CD4-positive, alpha-beta T cell treated with Interleukin-17A for 4 hours (primary cell): Measurements from ENCODE around the gene PCSK6.
A peak's percentile ranks its signal among the peaks of the same experiment; 100 is the strongest.

ENCODE experiments used
- DNase-seq: peaks from one replicate; pipeline ENCODE4 v3.0.0-alpha.2; 2020; ENCODE audit warnings: mixed read lengths

PCSK6 gene

DNA sequence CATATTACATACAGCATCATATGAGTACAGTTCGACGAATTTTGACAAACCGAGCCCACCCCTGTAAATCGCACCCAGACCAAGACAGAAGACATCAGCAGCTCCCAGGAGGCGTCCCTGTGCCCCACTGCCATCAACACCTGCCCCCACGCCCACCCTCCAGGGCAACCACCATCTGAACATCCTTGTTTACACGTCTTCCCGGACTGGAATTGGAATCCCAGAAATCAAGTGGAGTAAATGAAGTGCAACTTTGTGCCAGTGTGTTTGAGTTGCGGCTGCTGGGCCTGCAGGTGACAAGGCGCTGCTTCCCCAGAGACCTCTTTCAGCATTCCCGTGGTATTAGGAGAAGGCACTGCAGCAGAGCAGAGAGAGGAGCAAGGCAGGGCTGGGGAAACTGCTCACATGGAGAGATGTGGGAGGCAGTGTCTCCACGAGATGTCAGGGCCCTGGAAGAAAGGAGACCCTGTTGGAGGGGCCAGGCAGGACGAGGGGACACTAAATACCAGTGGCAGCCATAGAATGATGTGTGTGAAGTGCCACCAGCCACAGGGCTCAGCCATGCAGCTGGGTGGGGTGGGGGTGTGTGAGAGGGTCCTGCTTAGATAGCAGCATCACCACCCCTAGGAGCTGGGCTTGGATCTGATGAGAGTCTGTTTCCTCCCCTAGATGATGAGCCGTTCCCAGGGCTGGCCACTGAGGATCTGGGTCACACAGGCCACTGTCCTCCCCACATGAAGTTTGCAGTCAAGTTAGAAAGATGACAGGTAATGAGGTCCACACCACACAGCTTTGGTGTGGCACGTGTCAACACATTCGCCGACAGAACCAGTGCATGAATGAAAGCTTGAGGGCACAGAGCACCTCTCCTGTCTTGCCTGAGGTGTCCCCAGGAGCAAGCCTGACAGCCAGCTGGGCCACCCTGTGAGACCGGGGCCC lies 33.4 kb upstream of the PCSK6 start:
- DNase-seq = no peak

DNA sequence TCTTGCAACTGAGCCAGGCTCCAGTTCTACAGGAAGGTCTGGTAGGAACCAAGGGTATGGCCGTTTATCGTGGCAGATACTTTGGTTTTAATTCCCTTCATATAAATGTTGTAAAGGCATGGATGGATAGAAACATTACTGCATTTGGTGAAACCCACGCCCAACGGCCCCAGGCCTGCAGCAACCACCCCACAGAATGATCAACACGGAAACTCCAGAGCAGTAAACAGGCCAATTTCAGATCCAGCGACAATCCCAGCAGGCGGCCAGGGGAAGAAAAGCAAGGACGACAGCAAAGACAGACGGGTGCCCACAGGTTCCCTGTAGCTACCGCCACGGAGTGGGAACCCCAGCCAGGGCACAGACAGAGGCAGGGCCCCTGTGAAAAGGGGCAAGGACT lies 32.6 kb upstream of the PCSK6 start:
- DNase-seq = no peak

DNA sequence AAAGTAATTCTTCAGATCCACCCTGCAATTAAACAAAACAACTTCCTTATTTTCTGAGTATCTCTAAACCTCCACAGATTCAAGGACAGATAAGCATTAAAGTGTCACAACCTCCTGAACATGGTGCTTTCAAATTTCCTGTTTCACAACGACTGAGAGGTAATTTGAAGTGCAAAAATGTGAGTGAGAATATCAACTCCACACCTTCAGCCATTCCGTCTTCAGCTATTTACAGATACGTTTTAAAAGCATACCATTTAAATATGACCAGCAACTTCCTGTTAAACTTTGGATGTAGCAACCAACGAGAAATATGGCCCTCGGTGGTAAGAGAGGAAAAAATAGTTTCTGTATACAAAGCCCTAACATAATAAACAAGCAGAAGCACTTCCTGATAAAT lies 32.1 kb upstream of the PCSK6 start:
- DNase-seq = no peak

DNA sequence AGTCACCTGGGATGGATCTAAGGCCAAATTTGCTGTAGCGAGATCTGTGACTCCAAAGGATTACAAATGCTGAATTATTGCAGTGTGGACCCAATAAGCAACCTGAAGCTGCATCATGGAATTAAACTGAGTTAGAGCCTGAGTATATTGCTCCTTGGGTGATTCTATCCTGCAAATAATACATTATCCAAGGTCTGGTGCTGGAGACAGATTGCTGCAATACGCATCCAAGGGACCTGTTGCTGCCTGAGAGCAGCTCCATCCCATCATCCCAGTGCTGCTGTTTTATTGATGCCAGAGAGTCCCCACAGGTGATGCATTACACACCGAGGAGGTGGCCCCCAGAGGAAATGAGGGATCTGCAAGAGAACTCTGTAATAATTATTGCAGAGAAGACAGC lies 31.6 kb upstream of the PCSK6 start:
- no peak for DNase-seq

DNA sequence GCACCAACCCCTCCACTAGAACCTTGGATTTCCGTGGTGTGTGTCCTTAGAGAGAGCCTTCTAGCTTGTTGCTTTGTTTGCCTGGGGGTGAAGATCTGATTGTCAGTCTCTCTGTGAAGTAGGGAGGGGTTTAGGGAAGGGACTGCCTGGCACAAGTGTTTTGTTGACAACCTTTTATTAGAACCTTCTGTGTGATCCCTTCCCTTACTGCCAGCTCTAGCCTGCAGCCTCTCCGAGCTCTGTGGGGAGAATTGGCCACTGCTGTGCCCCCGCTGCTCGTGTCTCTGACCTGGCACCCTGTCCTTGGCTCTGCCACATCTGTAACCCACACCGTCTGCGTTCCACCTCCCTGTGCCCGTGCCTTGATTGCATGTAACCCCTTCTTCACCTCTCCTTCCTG lies 30.9 kb upstream of the PCSK6 start:
- no peak for DNase-seq

DNA sequence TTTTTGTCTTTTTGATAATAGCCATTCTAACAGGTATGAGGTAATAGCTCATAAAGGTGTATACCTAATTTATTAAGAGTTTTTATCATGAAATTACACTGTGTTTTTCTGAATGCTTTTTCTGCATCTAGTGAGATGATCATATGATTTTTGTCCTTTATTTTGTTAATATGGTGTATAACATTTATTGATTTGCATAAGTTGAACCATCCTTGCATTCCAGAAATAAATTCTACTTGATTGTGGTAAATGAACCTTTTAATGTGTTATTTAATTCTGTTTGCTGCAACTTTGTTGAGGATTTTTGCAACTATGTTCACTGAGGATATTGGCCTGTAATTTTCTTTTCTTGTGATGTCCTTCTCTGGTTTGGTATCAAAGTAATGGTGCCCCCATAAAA lies 28.0 kb upstream of the PCSK6 start:
- DNase-seq = no peak

DNA sequence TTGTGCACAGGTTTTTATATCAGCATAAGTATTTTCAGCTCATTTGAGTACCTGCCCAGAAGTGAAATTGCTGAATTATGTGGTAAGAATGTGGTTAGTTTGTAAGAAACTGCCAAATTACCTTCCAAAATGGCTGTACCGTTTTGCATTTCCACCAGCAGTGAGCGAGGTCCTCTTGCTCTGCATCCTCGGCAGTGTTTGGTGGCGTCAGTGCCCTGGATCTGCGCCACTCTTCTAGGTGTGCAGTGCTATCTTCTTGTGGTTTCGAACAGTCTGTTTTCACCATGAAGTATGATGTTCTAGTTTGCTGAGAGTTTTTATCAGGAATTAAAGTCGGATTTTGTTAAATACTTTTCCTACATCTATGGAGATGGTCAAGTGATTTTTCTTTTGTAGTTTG lies 24.8 kb upstream of the PCSK6 start:
- DNase-seq = no peak

DNA sequence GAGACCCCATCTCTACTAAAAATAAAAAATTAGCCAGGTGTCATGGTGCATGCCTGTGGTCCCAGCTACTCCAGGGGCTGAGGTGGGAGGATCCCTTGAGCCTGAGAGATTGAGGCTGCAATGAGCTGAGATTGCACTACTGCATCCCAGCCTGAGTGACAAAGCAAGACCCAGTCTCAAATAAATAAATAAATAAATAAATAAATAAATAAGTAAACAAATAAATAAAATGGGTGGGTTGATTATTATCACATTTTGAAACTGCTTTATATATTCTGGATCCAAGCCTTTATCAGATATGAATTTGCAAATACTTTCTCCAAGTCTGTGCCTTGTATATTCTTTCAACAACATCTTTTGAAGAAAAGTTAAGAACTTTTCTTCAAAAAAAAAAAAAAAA lies 22.2 kb upstream of the PCSK6 start:
- DNase-seq = no peak

DNA sequence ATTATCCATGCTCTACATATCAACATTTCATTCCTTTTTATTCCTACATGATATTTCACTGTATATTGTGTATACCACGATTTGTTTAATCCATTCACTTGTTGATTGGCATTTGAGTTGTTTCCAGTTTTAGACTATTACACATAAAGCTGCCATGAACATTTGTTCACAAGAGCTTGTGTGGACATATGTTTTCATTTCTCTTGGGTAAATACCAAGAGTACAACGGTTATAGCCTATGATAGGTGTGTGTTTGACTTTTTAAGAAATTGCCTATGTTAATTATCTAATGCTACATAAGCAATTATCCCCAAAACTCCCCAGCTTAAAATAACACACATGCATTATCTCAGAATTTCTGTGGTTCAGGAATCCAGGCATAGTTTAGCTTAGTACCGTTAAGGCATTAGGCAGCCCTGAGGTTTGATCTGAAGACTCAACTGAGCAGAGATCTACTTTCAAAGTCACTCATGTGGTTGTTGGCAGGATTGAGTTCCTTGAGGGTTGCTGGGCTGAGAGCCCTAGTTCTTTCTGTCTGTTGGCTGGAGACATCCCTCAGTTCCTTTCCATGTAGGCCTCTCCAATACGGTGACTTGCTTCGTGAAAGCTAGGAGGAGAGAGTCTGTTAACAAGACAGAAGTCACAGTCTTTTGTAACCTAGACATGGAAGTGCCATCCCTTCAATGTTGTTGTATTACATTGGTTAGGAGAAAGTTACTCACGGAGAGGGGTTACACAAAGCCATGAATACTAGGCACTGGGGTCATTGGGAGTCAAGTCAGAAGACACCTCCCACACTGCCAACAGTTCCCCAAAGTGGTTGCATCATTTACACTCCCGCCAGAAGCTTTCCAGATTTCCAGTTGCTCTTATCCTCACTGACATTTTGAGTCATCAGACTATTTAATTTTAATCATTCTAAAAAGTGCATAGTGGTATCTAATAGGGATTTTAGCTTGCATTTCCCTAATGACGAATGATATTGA lies 21.0 kb upstream of the PCSK6 start:
- DNase-seq = no peak

DNA sequence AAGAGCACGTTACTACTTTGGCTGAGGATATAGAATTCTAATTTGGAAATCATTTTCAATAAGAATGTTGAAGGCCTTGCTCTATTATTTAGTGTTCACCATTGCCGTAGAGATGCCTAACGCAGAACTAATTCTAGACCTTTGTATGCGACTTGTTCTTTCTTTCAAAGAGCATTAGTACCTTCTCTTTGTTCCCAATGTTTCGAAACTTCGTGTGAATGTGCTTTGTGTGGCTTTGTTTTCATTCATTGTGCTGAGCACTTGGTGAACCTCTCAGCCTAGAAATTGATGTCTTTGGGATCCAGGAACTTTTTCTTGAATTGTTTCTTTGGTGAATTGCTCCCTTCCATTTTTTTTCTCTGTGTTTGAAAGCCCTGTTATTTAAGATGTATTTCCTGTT lies 19.8 kb upstream of the PCSK6 start:
- DNase-seq = no peak

DNA sequence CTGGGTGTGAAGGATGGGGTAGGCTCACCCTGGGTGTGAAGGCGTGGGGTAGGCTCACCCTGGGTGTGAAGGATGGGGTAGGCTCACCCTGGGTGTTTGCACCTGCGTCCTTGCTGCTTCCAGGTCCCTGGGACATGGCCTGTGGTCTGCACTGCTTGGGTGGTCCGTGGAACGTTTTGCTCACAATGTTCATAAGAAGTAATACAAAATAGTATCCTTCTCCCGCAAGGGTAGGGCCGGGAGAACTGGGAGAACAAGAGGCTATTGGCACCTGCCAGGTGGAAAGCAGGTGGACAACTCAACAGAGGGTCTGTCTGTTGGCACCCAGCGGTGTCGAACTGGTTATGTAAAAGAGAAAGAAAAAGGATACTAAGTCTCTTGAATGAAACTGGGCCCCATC lies 17.0 kb upstream of the PCSK6 start:
- no peak for DNase-seq

DNA sequence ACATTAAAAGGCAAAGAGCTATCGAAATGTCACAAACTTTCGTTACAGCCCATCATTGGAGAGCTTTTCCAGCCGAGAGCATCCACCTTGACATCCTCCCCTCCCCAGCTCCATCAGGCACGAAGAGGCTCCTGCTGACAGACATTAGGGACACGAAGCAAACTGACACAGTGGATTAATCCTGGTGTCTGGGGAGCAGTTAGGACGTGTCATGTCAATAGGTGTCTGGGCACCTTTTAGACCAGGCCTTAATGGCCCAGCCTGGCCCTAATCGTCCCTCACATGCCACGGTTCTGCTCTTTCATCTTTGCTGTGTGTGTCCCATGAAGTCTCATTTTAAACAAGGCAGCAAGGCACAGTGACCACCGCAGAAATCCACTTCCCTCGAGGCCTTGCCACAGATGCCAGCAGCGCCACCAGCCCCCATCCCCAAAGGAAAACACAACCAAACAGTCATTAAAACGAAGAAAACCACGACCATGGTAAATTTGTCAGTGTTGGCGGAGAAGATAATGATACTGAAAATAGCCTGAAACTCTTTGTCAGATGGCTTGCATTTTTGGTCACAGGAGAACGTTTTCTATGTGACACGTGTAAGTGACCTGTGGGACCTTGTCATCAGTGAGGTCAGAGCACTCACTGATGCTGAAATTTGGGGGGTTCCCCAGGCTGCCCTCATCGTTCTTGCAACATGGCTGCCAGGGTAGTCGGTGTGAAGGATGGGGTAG lies 16.3 kb upstream of the PCSK6 start:
- no peak for DNase-seq

DNA sequence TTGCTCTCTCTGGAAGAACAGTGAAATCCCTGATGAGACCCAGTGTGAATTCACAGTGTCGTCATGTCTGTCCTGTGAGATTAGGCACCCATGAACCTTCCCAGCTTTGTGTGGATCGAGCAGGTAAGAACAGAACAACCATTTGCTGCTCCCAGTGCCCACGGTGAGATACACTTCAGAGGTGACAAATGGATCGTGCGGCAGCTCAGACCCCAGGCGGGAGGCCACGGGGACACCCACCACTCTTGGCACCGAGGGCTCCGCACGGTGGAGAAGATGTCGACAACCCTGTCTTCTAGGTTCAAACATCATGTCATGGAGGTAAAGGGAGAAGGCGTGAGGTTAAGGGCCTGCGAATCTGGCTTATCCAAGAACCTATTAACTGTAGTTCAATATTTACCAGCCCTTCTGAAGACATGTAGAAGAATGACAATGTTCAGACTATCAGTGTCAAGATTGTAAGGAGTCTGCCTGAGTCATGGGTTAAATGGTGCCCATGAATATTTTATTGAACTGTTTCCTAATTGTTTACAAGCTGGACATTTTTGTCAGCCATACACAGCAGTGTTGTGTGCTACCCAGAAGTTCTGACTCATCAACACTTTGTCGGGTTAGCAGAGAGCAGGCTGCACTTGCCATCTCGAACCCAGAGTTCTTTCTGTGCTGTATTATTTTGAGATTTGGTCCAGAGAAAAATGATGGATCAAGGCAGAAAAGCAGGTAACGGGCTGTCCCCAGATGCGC lies 15.5 kb upstream of the PCSK6 start:
- DNase-seq = no peak

DNA sequence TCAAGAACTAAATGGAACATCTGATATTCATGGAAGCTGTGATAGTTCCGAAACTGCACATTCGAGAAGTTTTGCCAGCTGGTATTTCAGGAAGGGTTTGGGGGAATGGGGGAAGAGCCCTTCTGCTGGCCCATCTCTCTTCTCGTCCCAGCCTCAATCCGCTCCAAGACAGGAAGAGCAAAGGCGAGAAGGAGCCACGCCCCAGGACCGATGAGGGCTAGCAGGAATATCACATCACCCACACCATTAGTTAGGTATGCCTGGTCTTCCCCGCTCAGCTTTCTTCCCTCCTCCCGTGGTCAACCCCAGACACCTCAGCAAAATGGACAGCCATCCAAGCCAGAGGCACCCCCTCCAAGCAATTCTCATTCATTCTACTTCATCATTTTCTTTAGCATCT lies 14.9 kb upstream of the PCSK6 start:
- DNase-seq = no peak

DNA sequence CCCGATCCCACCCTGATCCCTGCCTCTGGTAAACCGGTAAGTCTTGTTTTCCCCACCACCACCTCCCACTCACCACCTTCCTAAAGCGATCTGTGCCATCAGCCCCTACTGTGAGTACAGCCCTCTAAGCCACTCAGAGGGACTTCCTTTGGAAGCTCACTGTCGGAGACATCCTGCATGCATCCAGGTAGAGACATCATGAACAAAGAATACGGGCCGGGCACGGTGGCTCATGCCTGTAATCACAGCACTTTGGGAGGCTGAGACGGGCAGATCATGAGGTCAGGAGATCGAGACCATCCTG lies 13.7 kb upstream of the PCSK6 start:
- DNase-seq = no peak

DNA sequence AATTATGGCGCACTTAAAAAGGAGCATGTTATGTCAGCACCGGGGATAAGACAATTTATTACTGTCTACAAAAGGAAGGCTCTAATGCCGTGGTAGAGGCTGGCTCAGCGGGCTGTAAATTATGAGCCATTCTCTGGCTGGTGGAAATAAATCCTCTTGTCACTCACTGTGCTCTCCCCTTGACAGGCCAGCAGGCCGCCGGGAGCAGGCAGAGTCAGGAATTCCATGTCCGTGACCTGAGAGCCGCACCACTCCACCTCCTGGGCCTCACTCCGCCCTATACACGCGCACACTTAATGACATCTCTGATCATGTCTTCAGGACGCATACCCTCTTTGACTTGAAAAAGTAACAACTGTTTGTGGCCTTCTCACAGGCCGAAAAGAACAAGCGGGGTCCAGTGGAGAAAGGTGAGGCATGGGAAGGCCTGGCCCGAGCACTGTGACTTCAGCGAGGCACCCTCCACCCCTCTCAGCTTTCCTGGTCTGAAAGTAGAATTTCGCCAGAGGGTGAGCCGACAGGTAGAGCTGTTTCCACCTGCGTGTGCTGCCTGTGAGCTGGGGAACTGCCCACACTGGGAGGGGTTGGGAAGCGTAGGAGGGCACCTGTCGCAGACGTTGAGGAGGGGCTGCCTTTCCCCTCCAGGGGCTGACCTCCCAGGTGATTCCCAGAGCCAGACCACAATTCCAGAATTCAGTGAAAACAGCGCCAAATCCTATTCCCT lies 13.2 kb upstream of the PCSK6 start:
- no peak for DNase-seq

DNA sequence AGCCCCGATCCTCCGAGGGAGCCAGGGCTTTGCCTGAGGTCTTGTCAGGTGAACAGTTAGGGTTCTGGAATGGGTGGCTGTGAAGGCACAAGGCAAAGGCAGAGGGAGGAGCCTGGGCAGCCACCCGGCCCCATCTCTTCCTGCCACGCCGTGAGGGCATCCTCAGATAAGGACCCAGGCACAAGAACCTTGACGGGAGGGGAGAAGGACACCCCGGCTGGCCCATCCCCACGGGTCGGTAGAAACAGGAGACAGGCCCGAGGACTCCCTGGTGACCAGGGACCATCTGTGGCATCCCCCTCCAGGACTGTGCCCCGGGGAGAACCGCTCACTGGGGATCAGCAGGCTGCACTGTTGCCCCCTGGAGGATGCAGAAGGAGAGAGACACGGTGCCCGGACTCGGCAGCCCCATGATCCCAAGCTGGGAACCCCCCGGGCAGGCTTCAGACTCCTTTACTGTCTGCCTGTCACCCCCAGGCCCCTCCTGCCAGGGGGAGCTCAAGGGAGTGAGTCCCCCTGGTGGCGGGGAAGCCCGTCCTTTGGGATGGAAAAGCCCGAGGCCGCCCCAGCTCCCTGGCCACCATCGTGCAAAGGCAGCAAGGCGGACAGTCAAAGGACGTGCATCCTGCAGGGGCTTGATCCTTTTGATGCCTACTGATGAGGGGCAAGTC lies 12.3 kb upstream of the PCSK6 start:
- DNase-seq = peak; percentile 42

DNA sequence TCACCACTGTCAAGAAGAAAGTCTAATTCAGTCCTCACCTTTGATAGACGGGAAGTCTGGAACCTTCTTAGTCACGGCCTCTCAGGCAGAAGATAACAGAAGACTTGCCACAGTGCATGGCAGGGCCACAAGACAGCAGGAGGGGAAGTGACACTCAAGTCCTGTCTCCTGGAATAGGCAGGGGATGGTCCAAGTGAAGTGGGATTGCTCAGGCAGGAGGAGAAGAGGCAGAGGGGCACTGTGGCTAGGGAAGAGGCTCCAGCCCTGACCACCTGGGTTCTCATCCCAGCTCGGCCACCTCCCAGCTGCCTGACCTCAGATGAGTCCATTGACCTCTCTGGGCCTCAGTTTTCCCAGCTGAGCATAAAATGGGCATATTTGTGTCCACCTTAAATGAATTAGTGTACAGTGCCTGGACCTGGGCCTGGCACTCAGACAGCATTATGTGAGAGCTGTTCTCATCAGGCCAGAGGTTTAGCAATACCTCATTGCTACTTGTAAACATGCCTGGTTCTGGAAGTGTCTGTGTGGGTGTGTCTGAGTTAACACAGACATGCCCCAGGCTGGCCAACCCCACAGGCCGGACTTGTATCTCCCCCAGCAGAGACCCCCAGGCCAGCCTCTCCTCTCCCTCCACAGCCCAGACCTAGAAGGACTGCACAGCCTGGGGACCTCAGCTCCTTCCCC lies 11.5 kb upstream of the PCSK6 start:
- DNase-seq = no peak

DNA sequence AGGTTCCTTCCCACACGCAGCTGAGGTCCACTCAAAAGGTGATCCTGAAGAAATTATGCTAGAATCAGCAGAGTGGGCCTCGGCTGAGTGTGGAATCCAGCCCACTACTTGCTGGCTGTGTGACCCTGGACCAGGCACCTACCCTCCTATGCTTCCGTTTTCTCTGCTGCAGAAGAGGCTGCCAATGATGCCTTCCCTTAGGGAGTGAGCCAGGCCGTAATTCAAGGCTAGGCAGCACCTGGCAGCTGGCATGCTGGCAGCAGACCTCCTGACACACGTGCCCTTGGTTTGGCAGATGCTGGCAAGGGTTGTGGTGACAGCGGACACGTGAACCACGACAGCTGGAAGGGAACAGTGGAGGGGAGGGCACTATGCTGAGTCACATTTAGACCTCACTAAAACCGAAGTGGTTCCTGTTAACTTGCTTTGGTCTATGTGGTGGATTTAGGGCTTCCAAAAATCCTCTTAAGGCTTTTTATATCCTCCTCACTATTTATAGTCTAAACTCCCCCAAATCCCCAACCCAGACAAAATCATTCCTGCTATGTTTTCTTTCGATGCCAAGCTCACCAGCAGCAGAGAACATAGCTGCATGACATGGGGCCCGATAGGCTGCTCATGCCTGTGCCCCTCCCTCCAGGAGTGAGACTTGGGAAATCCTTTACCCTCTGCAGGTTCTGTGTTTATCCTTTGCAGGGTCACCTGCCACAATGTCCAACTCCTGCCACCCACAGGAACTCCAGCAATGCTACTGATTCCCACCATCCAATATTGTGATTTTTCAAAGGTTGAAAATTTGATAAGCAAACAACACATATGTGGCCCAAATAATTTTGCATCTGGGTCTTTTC lies 10.6 kb upstream of the PCSK6 start:
- no peak for DNase-seq
